ENCODE data around the gene PTPRF. TPM values are rescaled to one million over a fixed set of nuclear protein-coding genes. Genes with fewer than 3 reads are reported as not detected.

PTPRF gene
- total and polyA plus RNA-seq, 4 donors = 40.0 to 160 (median 92.1) TPM

- TF ChIP-seq, protein P1, sequence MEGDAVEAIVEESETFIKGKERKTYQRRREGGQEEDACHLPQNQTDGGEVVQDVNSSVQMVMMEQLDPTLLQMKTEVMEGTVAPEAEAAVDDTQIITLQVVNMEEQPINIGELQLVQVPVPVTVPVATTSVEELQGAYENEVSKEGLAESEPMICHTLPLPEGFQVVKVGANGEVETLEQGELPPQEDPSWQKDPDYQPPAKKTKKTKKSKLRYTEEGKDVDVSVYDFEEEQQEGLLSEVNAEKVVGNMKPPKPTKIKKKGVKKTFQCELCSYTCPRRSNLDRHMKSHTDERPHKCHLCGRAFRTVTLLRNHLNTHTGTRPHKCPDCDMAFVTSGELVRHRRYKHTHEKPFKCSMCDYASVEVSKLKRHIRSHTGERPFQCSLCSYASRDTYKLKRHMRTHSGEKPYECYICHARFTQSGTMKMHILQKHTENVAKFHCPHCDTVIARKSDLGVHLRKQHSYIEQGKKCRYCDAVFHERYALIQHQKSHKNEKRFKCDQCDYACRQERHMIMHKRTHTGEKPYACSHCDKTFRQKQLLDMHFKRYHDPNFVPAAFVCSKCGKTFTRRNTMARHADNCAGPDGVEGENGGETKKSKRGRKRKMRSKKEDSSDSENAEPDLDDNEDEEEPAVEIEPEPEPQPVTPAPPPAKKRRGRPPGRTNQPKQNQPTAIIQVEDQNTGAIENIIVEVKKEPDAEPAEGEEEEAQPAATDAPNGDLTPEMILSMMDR (IDR thresholded peaks at IDR 0.05; ENCODE audit: control extremely low read depth, extremely low read depth) = no peak
- Histone ChIP-seq H3K27ac (ENCODE audit: low read depth in 1 of 2, low read length in 1 of 2) (no peak overlapping the region), H3K4me1 (ENCODE audit: control insufficient read depth in 5 of 5, insufficient read depth in 5 of 5, low read length in 5 of 5) (peaks cover 2 to 13% (median 10%) of the 10 kb centered on the region in 5 donors), H3K4me3 (no peak overlapping the region), H3K9ac (ENCODE audit: insufficient read depth in 1 of 2, low read length in 2 of 2) (no peak overlapping the region), H3K27me3 (ENCODE audit: control insufficient read depth in 3 of 3, insufficient read depth in 3 of 3, low read length in 2 of 3) (no peaks in the 10 kb centered on the region), H3K36me3 (ENCODE audit: control insufficient read depth in 4 of 4, insufficient read depth in 4 of 4, low read length in 4 of 4) (peaks cover 17 to 24% (median 24%) of the 10 kb centered on the region in 4 donors), H3K9me3 (ENCODE audit: control insufficient read depth in 4 of 4, insufficient read depth in 3 of 4, low read length in 3 of 4) (no peaks in the 10 kb centered on the region)
- no peak for DNase-seq
- ATAC-seq (ENCODE audit: insufficient read depth, low FRiP score) = no peak
- 74 to 82% methylated on average over 3 of the region's 3 CpGs for WGBS, 2 donors
Observed at GRCh38 chr1:43653339-43653738, 122.7 kb downstream of the PTPRF start.

- H3K4me1 ChIP-seq (ENCODE audit: control insufficient read depth in 5 of 5, insufficient read depth in 5 of 5, low read length in 5 of 5) = peaks cover 2 to 13% (median 10%) of the 10 kb centered on the region in 5 donors
- DNase-seq (no peak), ATAC-seq (ENCODE audit: insufficient read depth, low FRiP score) (no peak)
- TF ChIP-seq, protein P1 (IDR thresholded peaks at IDR 0.05; ENCODE audit: control extremely low read depth, extremely low read depth) = no peak
- H3K9ac ChIP-seq (ENCODE audit: insufficient read depth in 1 of 2, low read length in 2 of 2) = no peak overlapping the region
- H3K27me3 ChIP-seq (ENCODE audit: control insufficient read depth in 3 of 3, insufficient read depth in 3 of 3, low read length in 2 of 3) = no peaks in the 10 kb centered on the region
- no peak overlapping the region for H3K4me3 ChIP-seq
- no peak overlapping the region for H3K27ac ChIP-seq (ENCODE audit: low read depth in 1 of 2, low read length in 1 of 2)
- H3K36me3 ChIP-seq (ENCODE audit: control insufficient read depth in 4 of 4, insufficient read depth in 4 of 4, low read length in 4 of 4) = peaks cover 18 to 29% (median 25%) of the 10 kb centered on the region in 4 donors
- no peaks in the 10 kb centered on the region for H3K9me3 ChIP-seq (ENCODE audit: control insufficient read depth in 4 of 4, insufficient read depth in 3 of 4, low read length in 3 of 4)
- 37 to 68% methylated on average over 5 of the region's 5 CpGs for WGBS, 2 donors
Observed at GRCh38 chr1:43653893-43654292, 123.2 kb downstream of the PTPRF start.

- peaks cover 2 to 12% (median 7%) of the 10 kb centered on the region in 5 donors for H3K4me1 ChIP-seq (ENCODE audit: control insufficient read depth in 5 of 5, insufficient read depth in 5 of 5, low read length in 5 of 5)
- TF ChIP-seq, protein P1 (IDR thresholded peaks at IDR 0.05; ENCODE audit: control extremely low read depth, extremely low read depth) = no peak
- H3K4me3 ChIP-seq = no peak overlapping the region
- no peaks in the 10 kb centered on the region for H3K27me3 ChIP-seq (ENCODE audit: control insufficient read depth in 3 of 3, insufficient read depth in 3 of 3, low read length in 2 of 3)
- ATAC-seq (ENCODE audit: insufficient read depth, low FRiP score) = no peak
- DNase-seq = no peak
- no peak overlapping the region for H3K27ac ChIP-seq (ENCODE audit: low read depth in 1 of 2, low read length in 1 of 2)
- no peaks in the 10 kb centered on the region for H3K9me3 ChIP-seq (ENCODE audit: control insufficient read depth in 4 of 4, insufficient read depth in 3 of 4, low read length in 3 of 4)
- H3K36me3 ChIP-seq (ENCODE audit: control insufficient read depth in 4 of 4, insufficient read depth in 4 of 4, low read length in 4 of 4) = peaks cover 32 to 41% (median 37%) of the 10 kb centered on the region in 4 donors
- H3K9ac ChIP-seq (ENCODE audit: insufficient read depth in 1 of 2, low read length in 2 of 2) = no peak overlapping the region
- 43 to 74% methylated on average over 1 of the region's 1 CpG for WGBS, 2 donors
Observed at GRCh38 chr1:43655953-43656352, 125.3 kb downstream of the PTPRF start.
